Sigmoid colon (tissue), 3 donors: ENCODE results near the gene LRRC45.

Experiments used
- POLR2A ChIP-seq, 2 donors: fragments of 450-650 bp; IDR thresholded peaks; one replicate each; pipeline ENCODE4 v1.6.1; 2016; ENCODE audit warnings: antibody characterized with exemption in 2 of 2, mild to moderate bottlenecking in 2 of 2, moderate library complexity in 2 of 2
- TF ChIP-seq, protein P1 (sequence below), 4 experiments: fragments of 450-650 bp in 3 of 4; fragments of 200-600 bp in 1 of 4; IDR thresholded peaks; one replicate each; pipeline ENCODE4 v1.5.1; 2016 to 2019; ENCODE audit warnings: antibody characterized with exemption in 4 of 4, mild to moderate bottlenecking in 3 of 4, moderate library complexity in 2 of 4

DNA sequence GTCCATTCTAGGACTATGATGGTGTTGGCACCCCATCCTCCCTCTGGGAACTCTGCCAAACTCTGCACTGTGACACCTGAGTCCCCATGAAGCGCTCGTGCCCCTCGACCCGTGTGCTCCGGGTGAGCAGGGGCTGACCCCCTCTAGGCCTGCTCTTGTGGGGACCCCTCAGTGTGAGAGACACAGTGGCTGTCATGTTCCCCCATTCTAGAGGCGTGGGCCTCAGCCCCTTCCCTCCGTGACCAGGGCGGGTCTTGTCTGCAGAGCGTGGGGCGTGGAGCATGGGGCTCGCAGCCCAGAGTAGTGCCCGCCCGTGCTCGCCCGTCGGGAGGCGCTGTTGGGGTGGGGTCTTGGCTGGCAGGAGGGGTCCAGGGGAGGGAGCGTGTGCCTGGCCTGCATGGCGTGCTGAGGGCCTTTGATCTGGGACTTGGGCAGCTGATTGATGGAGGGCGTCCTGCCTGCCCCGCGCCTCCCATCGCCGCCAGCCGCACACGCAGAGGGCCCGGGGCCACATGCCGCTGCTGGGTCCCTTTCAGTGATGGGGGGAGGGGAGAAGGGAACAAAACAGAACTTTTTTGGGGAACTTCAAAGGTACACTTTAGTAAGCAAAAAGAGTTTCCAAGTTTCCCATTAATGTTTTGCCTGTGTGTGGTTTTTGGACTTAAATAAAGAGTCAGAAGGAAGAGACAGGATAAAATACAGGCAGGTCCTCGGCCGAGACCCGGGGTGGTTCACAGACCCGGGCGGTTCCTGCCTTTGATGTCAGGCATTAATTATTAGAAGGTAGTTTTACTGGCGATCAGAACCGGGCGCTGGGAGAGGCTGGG is 22.9 kb upstream of the LRRC45 start:
- TF ChIP-seq, protein P1, sequence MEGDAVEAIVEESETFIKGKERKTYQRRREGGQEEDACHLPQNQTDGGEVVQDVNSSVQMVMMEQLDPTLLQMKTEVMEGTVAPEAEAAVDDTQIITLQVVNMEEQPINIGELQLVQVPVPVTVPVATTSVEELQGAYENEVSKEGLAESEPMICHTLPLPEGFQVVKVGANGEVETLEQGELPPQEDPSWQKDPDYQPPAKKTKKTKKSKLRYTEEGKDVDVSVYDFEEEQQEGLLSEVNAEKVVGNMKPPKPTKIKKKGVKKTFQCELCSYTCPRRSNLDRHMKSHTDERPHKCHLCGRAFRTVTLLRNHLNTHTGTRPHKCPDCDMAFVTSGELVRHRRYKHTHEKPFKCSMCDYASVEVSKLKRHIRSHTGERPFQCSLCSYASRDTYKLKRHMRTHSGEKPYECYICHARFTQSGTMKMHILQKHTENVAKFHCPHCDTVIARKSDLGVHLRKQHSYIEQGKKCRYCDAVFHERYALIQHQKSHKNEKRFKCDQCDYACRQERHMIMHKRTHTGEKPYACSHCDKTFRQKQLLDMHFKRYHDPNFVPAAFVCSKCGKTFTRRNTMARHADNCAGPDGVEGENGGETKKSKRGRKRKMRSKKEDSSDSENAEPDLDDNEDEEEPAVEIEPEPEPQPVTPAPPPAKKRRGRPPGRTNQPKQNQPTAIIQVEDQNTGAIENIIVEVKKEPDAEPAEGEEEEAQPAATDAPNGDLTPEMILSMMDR (IDR thresholded peaks at IDR 0.05): no peak
- no peak for TF ChIP-seq POLR2A (IDR thresholded peaks at IDR 0.05)
